ENCODE data around the gene AGBL4.
"Not testable (repeated sequence)": the region's sequence is repeated elsewhere in the genome, so short reads cannot be mapped to it uniquely, and the experiment has no call there.

AGBL4 gene

DNA sequence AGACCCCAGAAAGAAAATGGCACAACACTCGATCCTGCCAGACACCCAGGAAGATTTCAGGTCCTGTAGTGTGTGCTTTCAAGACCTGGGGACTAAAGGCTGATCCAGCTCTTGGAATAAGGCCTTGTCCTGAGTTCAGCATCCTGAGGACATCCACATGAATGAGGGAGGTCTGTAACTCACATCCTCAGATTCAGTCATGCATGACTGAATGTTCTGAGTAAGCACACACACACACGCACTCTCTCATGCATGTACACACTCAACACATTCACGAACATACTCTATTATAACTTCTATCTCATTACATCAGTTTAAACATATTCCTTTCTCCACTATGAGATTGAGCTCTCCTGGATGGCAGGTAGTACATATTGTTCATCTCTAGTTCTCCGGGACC lies 973.7 kb downstream of the AGBL4 start:
- no peak for DNase-seq (ENCODE audit: low read depth in 2 of 3, low spot score in 2 of 3)

DNA sequence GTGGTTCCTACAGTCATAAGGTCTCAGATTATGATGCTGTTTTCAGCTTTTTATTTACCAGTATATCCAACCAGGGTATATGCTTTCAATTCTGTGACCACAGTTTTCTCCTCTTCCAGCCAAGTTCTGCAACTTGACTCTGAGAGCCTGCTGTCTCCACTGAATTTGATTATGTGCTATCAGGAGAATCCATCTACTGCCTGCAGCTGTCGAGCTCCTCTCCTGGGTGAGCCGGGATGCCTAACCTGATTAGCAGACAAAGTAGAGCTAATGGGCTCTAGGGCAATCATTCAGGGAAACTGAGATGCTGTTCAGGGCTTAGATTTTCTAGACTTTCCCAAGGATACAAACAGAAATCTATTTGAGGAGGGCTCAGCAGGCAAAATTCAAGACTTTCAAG lies 975.6 kb downstream of the AGBL4 start:
- DNase-seq (ENCODE audit: low read depth in 2 of 3, low spot score in 2 of 3), result no peak

DNA sequence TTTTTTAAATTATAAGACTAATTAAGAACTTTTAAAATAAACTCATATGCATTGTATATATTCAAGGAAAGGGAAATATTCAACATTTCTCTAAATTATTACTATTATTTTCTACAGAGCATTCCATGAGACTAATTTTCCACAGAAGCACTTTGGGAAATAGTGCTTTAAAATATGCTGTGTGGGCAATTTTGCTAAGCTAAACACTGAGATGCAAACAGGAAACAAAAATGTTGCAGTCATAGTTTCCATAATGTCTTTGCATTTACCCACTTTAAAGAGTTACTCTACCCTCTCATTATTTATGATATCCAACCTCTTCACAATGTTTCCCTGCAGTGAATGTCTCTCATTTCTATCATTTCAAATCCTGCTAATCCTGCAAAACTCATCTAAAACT lies 977.4 kb downstream of the AGBL4 start:
- no peak for DNase-seq (ENCODE audit: low read depth in 2 of 3, low spot score in 2 of 3)

DNA sequence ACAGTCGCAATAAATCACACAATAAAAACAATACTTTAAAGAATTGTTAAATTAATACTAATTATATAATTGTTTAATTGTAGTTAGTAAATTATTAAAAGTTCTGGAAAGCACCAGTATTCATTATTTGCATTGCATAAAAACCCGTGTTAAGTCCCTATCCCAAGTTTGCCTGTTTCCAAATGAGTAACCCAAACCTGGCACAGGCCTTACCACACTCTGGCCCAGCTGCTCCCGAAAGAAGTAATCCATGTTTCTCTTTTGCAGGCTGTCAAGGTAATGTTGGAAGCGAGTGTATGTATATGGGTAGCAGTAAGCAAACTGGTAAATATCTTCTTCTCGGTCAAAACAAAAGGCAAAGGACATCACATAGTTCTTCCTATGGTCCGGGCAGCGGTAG lies 978.4 kb downstream of the AGBL4 start:
- no peak for DNase-seq (ENCODE audit: low read depth in 2 of 3, low spot score in 2 of 3)

DNA sequence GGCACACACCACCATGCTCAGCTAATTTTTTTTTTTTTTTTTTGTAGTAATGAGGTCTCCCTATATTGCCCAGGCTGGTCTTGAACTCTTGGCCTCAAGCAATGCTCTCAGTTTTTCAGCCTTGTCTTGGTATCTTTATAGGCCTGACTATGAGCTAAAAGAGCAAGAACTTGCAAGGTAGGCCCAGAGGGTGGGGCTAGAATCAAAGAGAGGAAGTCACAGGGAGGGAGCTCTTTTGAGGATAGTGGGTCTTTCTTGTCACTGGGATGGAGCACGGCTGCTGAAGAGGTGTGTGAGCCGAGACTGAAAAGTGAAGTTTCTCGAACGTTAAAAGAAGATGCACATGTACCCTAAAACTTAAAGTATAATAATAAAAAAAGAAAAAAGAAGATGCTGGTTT lies 987.1 kb downstream of the AGBL4 start:
- DNase-seq (ENCODE audit: low read depth in 2 of 3, low spot score in 2 of 3), result no peak

DNA sequence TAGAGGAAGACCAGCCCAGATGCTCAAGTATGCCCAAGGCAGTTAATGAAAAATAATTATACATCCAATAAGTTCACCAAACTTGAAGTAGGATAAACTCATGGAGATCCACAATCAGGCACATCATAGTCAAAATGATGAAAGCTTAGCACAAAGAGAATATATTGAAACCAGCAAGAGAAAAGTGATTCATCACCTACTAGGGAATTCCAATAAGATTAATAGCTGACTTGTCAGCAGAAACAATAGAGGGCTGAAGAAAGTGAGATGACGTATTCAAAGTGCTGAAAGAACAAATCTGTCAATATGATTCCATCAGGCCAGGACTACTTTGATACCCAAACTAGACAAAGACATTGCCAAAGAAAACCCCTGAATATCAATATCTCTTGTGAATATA lies 995.4 kb downstream of the AGBL4 start:
- DNase-seq (ENCODE audit: low read depth in 2 of 3, low spot score in 2 of 3), result no peak

DNA sequence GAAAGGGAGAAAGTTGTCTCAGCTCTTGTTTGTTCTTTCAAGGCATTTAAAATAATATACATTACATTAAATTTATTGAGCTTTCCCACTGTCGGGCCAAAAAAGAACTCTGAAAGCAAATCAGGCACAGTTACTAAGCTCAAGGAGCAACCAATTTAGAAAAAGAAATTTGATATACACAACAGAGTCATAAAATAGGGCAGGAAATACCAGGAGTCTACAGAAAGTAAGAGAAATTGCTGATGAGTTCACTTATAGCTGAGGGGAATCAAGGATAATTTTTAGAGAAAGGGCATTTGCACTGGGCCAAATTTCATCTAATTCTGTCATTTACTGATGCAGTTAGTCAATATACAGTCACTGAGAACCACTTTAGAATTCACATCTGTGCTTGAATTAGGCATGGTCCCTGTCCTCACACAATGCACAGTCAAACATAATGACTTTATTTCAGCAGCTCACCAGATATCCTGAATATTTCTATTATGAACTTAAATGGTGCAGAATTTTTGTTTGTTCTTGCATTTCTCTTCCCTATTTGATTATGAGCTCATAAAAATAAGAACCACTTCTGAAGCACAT lies 997.4 kb downstream of the AGBL4 start:
- no peak for DNase-seq (ENCODE audit: low read depth in 2 of 3, low spot score in 2 of 3)

DNA sequence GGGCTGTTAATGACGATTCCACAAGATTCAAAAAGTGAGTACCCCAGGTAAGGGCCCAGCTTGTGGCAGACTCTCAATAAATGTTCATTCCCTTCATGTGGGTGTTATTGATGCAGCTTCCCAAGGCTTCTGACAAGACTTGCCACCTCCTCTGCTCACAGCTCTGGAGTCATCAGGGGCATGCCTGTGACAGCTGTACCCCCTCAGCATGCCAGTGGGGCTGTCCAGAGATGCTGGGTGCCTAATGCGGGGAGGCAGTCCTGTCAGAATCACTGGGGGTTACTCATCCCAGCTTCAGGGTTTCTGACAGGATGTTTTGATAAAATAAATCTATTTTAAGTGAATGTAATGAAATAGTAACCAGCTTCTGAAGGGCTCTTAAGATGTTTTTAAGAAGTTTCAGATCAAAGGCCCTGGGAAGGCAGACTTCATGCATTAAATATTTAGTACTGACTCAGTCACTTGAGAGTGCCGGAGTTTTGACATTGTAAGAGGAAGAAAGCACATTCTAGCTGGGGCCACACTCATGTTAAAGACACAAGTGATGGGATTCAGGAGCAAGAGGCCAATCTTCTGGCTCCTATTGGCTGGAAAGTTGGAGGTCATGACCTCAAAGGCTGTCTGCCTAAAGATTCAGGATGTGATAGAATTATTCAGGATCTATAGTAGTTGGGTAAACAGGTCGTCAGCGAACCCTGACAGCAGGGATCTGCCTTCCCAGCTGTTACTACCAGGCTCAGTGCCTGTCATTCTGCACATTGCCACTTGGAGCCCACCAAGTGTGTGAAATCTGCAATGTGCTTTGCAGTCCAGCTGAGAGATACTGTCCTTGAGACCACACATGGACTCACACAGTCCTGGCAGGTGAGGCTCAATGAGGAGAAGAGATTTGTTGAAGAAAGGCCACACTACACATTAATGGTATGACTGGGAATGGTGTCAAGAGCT lies 1007.5 kb downstream of the AGBL4 start:
- DNase-seq (ENCODE audit: low read depth in 2 of 3, low spot score in 2 of 3), result no peak

DNA sequence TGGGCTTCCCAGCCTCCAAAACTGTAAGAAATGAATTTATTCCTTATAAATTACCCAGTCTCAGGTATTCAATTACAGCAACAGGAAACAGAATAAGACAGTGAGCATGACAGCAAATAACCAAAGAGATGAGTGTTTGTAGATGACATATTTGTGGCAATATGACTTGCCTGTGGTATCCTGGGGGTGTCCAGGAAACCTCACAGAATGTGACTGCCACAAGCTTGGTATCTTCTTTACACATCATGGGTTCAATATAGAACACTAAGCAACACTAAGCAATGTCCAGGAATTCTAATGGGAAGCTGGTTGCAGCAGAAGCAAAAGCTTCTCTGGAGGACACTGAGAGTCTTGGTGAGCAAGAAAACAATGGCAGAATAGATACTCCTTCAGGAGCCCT lies 1010.7 kb downstream of the AGBL4 start:
- no peak for DNase-seq (ENCODE audit: low read depth in 2 of 3, low spot score in 2 of 3)

DNA sequence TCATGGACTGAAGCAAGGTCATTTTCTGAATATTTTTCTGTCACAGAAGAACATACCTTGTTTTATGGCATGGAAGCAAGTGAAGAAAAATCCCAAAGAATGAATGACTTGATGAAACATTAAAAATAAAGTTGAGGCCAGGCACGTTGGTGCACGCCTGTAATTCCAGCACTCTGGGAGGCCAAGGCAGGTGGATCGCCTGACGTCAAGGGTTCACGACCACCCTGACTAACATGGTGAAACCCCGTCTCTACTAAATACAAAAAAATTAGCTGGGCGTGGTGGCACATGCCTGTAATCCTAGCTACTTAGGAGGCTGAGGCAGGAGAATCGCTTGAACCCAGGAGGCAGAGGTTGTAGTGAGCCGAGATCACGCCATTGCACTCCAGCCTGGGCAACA lies 1020.8 kb downstream of the AGBL4 start:
- DNase-seq (ENCODE audit: low read depth in 2 of 3, low spot score in 2 of 3), result not testable (repeated sequence)

DNA sequence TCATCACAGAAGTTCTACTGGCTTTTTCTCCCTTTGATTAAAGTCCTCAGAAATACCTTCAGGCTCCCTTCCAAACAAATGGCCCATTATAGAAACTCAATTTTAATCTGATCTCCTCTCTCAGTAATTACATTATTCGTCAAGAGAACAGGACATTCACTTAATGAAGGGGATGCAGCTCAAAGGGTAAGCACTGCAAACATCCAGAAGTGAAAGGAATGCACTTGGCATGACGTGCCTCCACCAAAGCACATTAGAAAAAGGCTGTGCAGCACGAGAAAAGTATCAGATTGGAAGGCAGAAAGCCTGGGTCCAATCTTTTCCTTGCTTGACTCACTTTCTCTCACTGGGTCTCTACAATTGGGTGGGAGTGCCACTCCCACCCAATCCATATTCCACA lies 1024.4 kb downstream of the AGBL4 start:
- DNase-seq (ENCODE audit: low read depth in 2 of 3, low spot score in 2 of 3), result no peak

DNA sequence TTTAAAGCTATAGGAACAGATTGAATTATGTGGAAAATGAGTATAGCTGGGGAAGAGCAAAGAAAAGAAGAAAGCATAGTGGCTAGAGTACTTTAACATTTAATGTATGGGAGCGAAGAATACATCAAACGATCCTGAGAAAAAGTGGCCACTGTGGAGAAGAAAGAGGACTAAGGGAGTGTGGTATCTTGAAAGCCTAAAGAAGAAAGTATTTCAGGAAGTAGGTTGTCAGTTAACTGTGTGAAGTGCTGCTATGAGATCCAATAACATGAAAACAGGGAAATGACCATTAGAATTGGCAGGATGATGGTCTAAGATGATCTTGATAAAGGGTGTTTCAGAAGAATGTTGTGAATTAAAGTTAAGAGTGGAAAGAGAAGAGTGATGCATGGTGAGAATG lies 1027.4 kb downstream of the AGBL4 start:
- no peak for DNase-seq (ENCODE audit: low read depth in 2 of 3, low spot score in 2 of 3)

DNA sequence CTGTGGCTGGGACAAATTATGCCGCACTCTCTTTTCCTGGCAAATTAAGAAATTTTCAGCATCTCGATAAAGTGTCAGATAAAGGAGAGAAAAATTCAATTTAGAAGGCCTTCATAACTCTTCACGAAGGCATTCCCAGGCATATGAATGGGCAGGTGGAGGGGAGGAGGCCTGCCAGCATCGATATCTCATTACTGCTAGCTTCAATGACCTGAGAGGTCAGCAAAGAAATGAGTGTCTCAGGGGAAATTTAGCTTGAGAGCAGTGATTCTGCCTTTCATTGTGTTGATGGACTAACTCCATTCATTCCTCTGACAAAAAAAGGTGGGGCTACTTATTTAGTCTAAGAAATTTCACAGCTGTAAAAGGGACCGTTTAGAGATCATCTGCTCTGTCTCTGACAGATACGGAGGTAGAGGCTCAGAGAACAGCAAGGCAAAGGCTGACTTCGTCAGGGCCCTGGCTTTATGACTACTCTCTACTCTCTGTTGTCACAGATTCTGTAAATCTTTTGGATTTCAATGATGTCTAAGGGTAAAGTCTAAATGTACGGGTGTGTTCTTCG lies 1035.0 kb downstream of the AGBL4 start:
- DNase-seq (ENCODE audit: low read depth in 2 of 3, low spot score in 2 of 3), result no peak

DNA sequence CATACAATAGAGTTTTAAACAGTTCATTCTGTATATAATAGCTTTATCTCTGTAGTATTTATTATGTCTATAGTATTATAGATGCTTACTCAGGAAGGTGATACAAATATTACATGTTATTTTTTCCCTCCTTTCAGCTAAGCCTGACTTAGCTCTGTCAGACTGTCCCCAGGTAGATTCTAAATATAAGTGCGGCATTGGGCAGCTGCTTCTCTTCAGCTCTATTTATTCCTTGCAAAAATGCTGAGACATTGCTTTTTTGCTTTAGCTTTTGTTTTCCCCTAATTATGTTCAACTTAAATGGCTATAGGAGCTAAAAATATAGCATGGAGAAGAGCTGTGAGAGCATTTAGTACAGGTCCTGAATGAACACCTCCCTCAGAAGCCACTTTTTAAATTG lies 1043.8 kb downstream of the AGBL4 start:
- no peak for DNase-seq (ENCODE audit: low read depth in 2 of 3, low spot score in 2 of 3)

DNA sequence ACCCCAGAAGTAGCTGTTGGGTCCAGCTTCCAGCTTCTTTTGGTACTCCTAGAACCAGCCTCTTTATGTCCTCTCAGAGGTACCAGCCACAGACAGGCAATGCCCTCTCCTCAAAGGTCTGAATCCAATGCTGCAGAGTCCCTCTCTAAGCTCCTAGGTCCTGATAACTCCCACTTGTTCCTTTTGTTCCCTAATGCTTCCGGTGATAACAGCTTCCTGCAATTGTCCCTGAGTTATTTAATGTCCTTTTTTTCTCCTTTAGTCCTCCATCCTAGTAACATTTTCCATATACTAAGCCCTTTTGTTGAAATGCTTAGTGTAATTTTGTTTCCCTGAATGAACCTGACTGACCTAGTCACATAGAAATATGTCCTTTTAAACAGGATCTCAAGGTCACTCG lies 1045.3 kb downstream of the AGBL4 start:
- DNase-seq (ENCODE audit: low read depth in 2 of 3, low spot score in 2 of 3), result no peak

DNA sequence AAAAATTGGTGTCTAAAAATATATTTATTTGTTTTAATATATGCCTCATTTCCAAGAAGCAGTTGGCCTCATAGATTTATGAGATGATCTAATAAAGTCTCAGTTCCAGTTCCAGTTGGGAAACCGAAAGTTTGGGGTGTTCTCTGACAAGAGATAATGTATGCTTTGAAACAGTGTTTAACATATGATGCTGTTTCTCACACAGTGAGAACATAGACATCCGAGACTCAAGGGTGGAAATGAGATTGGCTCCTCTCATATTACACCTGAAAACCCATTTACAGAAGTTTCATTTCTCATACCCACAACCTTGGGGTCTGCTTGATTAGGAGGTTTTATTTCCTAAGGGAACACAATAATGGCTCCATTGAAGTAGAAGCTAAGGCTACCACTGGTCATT lies 1046.5 kb downstream of the AGBL4 start:
- no peak for DNase-seq (ENCODE audit: low read depth in 2 of 3, low spot score in 2 of 3)

DNA sequence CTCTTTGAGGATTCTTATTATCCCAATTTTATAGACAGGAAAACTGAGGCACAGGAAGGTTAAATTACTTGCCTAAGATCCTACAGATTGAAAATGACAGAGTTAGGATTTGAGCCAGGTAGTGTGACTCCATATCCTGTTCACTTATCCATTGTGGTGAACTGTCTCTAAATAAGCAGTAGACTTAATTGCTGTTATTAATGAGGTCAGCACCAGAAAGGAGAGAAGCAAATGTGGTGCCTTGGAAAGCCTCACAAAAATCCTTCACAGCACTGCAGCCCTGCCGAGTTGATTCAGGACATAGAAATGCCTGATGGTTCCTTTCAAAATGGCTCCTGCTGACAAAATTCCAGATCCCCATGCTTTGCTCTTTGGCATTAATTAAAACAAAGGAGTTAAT lies 1053.8 kb downstream of the AGBL4 start:
- no peak for DNase-seq (ENCODE audit: low read depth in 2 of 3, low spot score in 2 of 3)

DNA sequence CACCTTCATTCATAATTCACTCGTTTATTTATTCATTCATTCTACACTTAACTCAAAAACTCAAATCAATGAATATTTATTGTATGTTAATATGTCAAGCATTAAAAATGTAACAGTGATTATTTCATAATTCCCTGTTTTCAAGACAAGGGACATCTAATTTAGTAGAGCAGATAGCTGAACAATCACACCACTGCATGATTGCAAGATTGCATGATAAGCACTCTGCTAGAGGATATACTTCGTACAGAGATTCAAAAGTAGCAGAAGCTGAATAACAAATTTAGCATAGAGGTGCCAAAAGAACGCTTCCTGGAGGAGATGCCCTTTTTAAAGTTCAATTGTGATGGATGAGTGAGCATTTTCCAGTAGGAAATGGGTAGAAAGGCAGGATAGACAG lies 1056.4 kb downstream of the AGBL4 start:
- DNase-seq (ENCODE audit: low read depth in 2 of 3, low spot score in 2 of 3), result no peak

DNA sequence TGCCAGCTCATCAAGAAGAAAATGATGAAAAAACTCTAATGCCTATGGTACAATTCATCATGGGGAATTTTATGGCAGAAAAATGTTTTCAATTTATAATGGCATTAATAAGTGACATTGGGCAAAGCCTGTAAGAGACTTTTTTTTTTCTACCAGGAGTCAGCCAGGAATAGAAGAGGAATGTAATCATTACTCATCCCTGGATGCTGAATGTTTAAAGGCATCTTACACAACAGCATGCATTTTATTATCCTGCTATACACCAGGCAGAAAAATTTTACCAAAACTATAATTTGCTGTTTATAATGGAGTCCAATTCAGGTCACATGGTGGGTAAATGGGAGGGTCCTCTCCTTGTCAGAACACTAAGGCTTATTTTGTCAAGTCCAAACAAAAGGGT lies 1057.2 kb downstream of the AGBL4 start:
- DNase-seq (ENCODE audit: low read depth in 2 of 3, low spot score in 2 of 3), result no peak

DNA sequence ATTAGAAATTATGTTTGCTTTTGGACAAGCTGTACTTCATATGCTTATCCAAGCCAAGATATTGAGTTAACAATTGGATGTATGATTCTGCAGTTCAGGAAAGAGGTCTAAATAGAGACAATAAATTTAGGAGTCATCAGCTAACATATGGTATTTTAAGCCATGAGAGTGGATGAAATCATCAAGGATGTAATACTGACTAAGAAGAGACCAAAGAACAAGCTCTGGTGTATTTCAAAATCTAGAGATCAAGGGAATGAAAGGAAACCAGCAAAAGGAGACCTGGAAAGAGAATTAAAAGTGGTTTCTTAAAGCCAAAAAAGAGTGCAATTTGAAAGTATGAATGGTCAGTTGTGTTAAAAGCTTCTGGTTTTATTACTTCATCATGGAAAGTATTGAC lies 1063.4 kb downstream of the AGBL4 start:
- no peak for DNase-seq (ENCODE audit: low read depth in 2 of 3, low spot score in 2 of 3)

DNA sequence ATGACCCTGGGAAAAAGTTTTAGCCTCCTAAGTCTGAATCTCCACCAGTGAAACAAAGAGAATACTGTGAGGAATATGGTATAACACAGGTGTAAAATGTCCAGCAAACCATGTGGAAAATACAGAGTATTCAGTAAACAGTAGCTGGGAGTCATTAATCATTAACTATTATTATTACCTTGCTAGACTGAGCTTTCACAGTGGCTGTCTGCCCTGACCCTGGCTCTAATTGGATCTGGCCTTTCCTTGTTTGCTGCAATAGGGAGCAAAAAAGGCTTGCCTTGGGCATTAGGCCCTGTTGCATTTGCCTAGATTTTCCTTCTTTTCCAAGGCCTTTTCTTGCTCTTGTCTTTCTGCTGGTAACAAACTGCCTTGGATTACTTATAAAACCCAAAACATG lies 1068.0 kb downstream of the AGBL4 start:
- no peak for DNase-seq (ENCODE audit: low read depth in 2 of 3, low spot score in 2 of 3)

DNA sequence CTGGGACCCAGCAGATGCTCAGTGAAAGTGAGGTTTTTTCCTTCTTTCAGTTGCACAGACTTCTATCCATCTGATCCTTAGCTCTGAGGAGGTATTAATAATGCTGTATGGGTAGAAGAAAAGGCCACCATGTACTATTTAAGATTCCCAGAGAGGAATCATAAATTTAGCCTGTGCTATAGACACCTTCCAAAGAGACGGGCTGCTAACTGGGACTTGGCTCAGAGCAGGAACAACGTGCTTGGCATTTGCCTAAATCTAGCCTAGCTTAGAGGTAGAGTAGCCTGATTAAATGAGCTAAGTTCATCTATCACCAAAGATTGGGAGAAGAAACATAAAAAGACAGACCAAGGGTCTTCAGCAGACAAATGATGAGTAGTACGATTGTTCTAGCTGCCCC lies 1070.1 kb downstream of the AGBL4 start:
- DNase-seq (ENCODE audit: low read depth in 2 of 3, low spot score in 2 of 3), result no peak

DNA sequence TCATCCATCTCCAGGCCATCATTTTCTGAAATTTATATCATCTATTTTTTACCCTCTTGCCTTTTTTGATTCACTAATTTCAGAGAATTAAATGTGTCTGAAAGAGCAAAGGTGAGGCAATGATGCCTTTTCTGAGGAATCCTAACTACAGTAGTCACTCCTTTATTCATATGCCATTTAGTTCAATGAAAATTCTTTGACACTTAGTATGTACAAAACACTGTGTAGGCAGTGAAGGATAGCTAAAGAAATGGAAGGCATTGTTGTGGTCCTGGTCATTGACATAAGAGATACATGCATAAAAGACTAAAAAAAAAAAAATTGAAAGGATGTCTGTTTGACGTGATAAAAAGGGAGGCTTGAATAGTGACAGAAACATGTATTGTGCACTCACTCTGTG lies 1075.2 kb downstream of the AGBL4 start:
- DNase-seq (ENCODE audit: low read depth in 2 of 3, low spot score in 2 of 3), result no peak

All from activated CD8-positive, alpha-beta memory T cell treated with anti-CD3 and anti-CD28 coated beads for 48 hours (primary cell).